IPS-18c (cell line): ENCODE measurements around the gene GIMAP7.
"Not testable (repeated sequence)": the region's sequence is repeated elsewhere in the genome, so short reads cannot be mapped to it uniquely, and the experiment has no call there.

Source experiments
- H3K4me3 ChIP-seq: 2 replicates; pipeline ENCODE4 v1.7.0; 2013; ENCODE audit warnings: low read depth, mild to moderate bottlenecking, low read length, moderate library complexity; ENCODE audit not compliant: insufficient read depth
- H3K9me3 ChIP-seq: one replicate; pipeline ENCODE4 v1.6.1; 2013; ENCODE audit warnings: mild to moderate bottlenecking, low read length, moderate library complexity; ENCODE audit not compliant: control insufficient read depth, insufficient read depth

GIMAP7 gene

DNA sequence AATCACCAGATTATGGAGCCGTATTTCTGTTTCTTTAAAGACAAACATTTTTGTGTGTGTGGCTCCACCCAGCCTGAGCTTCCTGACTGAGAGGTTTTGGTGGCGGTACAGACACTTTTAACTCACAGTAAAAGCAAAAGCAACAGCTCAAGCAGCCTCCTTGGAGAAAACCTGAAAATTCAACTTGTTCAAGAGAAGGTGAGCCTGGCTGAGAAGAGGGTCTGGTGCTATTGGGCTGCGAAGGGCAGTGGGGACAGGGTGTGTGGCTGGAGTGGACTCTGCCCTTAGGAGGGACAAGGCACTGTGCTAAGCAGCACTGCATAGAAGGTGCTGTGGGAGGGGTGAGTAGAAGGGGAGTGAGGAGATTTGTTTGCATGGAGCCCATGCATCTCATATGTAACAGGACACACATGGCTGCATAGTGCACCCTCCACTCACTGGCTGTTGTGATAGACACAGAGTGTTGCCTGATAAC is at the start of gene GIMAP7:
Gene GIMAP7, plus strand, starts transcription at position 125 of the 475 bp plus-strand sequence. CDS start 5,103 bp downstream, outside the sequence.
- H3K9me3 ChIP-seq: no peaks in the 10 kb centered on the region
- no peak within 1 kb of the TSS for H3K4me3 ChIP-seq

DNA sequence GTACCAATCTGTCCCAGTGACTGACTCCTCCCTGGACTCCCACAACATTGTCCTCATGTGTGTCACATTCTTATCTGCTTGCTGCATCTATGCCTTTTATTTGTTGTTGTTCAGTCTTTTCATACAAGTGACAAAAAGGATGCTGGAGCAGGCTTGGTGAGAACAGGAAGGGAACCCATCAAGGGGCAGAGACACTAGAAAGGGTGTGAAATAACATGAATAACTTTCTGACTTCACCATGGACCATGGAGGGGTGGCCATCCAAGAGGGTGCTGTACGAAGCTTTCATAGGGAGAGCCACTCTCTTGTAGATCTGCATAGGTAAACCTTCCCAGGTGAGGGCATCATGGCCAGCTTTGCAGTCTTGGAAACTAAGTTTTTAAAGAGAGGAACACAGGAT is 49.7 kb upstream of the GIMAP7 start:
- Histone ChIP-seq H3K4me3 (no peak overlapping the region), H3K9me3 (no peaks in the 10 kb centered on the region)

DNA sequence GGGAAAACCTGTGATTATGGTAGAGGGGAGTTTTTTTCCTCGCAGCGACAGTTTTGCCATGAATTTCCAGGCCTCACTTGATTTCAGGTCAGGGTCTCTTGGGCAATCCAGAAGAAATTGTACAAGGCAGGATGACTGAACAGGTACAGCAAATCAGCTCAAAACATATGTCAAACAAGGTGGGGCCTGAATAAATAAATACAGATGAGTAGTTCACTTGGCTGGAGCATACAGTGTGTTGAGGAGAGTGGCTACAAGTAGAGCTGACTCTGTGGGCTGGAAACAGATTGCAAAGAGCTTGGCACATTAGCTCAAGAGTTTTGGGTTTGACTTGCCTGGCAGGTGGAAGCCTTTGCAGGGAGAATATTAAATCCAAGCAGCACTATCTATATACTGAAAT is 49.3 kb upstream of the GIMAP7 start:
- H3K9me3 ChIP-seq: no peaks in the 10 kb centered on the region

DNA sequence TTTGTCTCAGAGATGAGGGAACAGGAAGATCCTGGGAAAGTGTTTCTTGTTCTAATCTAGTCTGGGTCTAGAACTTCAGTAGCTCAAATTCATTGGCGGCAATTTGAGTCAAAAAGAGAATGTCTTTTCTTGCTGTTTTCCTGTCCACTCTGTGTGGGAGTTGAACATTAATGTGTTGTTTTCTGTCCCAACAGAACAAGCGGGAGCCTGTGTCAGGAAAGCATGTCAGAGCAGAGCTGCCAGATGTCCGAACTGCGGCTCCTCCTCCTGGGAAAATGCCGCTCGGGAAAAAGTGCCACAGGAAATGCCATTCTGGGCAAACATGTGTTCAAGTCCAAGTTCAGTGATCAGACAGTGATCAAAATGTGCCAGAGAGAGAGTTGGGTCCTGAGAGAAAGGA is 48.2 kb upstream of the GIMAP7 start:
- Histone ChIP-seq H3K4me3 (no peak overlapping the region), H3K9me3 (no peaks in the 10 kb centered on the region)

More for the DNA sequence above, 49.3 kb upstream of the GIMAP7 start:
- no peak overlapping the region for H3K4me3 ChIP-seq

DNA sequence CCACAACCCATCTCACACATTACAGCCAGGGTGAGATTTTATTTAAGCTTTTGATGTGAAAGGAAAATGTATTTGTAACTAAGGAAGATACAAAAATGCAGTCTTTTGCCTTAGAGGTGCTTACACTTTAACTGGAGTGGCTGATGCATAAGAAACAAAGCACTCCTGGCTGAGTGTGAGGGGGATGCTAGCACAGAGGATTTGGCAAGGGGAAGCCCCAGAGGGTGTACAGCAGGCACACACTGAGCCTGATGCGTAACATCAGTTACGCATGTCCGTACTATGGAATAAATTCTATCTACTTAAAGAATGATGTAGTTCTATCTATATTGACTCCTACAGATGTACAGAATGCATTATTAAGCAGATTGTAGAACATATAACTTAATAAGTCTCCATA is 46.4 kb upstream of the GIMAP7 start:
- Histone ChIP-seq H3K4me3 (no peak overlapping the region), H3K9me3 (no peaks in the 10 kb centered on the region)

DNA sequence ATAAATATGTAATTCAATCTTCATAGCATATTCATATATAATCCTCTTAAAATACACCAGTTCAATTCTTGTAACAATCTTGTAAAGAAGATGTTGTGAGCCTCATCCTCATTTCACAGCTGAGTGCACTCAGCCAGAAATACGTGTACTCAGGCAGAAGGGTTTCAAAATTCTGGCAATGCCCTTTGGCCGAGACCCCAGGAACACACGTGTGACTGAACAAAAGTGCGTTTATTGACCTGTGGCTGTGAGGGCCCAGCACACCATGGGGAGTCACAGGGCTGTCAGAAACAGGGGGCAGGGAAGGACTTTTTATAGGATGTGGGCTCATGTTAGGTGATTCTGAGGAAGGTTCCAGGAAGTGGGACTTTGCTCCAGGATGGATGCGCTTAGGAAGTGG is 42.8 kb upstream of the GIMAP7 start:
- no peaks in the 10 kb centered on the region for H3K9me3 ChIP-seq
- H3K4me3 ChIP-seq: no peak overlapping the region

DNA sequence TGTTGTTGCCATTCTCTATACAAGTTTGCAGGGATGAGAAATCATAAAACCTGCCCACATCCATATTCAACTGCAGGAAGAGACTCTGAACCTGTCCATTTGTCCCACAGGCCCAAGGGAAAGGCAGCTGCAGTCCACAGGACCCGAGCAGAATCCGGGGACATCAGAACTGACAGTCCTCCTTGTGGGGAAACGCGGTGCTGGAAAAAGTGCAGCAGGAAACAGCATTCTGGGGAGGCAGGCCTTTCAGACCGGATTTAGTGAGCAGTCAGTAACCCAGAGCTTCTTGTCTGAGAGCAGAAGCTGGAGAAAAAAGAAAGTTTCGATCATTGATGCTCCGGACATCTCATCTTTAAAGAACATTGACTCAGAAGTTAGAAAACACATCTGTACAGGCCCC is 40.8 kb upstream of the GIMAP7 start:
- Histone ChIP-seq H3K4me3 (no peak overlapping the region), H3K9me3 (no peaks in the 10 kb centered on the region)

DNA sequence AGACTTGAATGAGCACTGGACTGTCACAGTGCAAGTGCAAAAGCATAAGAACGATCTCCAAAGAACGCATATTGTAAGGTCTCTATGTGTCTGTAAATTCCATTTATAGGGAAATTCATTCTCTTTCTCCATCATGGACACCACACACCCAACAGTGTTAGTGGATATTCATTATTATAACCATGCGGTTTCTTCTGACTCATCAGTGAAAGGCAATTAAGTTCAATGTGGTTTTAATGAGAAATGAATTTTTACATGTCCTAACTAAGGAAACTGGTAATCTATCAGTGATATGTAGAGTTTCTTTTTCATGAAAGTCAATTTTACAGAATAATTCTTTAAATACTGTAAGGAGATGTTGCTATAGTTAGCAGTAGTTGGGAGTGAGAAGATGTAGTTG is 38.4 kb upstream of the GIMAP7 start:
- Histone ChIP-seq H3K4me3 (no peak overlapping the region), H3K9me3 (no peaks in the 10 kb centered on the region)

DNA sequence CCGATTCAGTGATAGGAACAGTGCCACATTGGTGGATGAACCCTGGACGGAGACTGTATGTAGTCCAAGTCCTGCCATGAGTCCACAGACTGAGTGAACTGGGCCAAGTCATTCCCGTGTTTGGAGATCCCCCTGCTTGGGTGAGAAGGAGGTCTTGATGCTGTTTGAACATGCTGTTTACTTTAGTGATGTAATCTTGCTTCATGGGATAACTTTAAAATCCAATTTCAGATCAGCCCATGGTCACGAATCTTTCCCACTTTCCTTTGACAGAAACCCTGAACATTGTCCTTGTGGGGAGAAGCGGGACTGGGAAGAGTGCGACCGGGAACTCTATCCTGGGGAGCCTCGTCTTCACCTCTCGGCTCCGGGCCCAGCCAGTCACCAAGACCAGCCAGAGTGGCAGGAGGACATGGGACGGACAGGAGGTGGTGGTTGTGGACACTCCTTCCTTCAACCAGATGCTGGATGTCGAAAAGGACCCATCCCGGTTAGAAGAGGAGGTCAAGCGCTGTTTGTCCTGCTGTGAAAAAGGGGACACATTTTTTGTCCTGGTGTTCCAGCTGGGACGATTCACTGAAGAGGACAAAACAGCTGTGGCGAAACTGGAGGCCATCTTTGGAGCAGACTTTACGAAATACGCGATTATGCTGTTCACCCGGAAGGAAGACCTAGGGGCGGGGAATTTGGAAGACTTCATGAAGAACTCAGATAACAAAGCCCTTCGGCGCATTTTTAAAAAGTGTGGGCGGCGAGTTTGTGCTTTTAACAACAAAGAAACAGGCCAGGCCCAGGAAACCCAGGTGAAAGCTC is 37.6 kb upstream of the GIMAP7 start:
- Histone ChIP-seq H3K4me3 (no peak overlapping the region), H3K9me3 (no peaks in the 10 kb centered on the region)

DNA sequence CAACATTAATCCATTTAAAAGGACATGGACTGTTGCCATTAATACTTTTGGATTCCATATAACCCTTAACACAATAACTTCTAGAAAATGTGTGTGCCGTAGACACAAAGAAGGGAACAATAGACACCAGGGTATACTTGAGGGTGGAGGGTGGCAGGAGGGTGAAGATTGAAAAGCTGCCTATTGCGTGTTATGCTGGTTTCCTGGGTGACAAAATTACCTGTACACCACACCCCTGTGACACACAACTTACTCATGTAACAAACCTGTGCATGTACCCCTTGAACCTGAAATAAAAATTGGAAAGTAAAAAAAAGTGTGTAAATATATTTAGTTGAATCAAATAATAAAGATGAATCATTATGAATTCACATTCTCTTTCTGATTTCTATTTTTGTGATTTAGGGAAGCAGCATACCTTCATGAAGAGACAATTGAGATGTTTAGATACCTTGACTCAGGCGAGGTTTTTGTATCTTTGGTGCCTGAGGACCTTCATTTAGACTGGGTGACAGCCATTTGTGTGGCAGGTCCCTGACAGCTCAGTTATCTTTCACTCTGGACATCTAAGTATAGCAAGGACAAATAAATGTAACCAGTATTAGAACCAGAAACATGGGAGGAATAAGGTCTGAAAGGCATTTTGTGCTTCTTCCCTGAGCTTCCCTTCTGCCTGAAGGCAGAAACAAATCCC is 35.5 kb upstream of the GIMAP7 start:
- Histone ChIP-seq H3K4me3 (no peak overlapping the region), H3K9me3 (no peaks in the 10 kb centered on the region)

DNA sequence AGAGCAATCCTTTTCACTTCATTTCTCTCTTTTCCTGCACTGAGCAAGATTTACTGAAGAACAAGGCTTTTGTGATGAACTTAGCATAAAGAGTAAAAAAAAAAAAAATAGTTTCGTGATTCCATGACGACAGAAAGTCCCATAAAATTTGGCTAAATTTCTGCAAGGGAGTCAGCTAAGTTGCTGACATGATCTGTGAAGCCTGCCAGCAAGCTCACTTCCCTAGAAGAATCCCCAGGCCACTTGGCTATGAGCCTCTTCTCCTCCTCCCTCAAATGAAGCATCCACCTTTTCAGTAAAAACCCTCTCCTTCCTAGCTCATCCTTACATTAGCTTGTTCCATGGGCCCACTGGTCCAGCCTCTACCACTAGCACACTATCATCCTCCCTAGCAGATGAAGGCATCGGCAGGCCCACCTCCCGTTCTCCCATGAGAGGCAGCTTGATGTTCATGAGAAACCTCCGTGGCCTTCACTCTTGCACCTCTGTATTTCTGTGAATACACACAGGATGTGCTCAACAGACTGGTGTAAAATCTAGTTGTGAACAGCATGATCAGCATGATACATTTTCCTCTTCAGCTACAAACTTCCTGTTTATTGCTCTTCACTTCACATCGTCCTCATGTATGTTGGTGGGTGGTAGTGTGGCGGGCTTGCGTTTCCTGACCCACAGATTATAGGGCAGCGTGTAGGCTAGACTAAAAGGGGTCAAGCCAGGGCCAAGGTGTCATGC is 33.3 kb upstream of the GIMAP7 start:
- Histone ChIP-seq H3K4me3 (no peak overlapping the region), H3K9me3 (no peaks in the 10 kb centered on the region)

DNA sequence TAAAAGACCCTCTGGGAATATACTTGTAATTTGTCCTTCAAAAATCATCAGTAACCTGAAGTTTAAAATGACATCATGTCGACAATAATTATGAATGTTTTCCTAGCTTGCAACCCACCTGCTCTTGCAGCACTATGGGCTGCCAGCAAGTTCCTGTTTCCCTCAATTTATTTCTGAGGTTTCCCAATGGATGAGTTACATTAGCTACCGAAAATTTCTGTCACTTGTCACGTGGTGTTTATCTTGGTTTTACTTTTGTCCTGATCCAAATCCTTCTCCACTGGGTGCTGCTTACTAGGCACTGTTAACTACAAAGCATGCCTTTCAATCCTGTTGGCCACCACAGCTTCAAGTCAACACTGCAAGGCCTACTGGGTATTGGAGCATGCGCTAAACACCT is 32.8 kb upstream of the GIMAP7 start:
- H3K9me3 ChIP-seq: no peaks in the 10 kb centered on the region
- H3K4me3 ChIP-seq: no peak overlapping the region

DNA sequence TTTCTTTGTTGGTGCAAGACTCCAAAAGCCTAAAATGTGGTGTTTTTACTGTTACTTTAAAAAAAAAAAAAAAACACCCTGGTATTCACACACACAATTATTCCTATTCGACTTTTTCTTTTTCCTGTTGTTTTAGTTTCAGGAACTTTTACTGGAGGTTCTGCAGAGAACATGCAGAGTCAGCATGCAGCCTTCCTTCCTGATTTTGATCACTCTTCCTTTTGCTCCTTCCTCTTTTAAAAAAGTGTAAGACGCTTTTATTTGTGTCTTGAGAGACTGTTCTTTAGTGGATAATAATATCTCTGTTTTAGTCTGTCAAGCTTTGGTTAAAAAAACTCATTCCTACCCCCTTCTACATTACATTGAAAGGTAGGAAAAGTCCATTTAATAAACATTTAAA is 31.2 kb upstream of the GIMAP7 start:
- H3K9me3 ChIP-seq, H3K4me3 ChIP-seq: not testable (repeated sequence)

DNA sequence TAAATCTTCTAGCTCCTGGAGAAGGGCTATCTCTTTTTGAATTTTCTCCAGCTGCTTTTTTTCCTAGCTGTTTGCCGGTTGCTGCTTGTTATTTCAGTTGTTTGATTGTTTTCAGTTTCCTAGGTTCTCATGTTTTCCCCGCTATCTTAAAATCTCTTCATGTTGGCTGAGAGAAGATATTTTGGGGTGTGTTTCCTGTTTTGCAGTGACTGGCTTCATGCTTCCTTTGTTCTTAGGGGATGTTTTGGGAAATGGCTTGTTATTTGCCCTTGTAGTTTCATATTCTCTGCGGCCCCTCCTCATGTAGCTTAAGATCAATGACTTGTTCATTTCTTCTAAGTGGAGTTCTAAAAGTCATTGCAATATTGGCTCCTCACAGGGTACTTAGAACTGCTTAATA is 30.6 kb upstream of the GIMAP7 start:
- H3K4me3 ChIP-seq, H3K9me3 ChIP-seq: not testable (repeated sequence)

DNA sequence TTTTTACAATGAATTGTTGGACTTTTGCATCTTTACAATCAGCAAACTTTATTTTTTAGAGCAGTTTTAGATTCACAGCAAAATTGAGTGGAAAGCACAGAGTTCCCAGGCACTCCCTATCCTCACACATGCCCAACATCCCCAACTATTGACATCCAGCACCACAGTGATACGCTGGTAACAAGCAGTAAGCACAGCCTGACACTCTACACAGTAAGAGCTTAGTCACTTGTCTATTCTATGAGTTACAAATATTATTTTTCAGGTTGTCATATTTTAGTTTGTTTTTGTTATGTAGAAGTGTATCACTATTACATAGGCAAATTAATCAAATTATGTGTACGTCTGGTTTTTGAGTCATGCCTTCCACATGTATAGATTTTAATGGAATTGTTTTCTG is 27.0 kb upstream of the GIMAP7 start:
- H3K4me3 ChIP-seq: no peak overlapping the region
- H3K9me3 ChIP-seq: no peaks in the 10 kb centered on the region

DNA sequence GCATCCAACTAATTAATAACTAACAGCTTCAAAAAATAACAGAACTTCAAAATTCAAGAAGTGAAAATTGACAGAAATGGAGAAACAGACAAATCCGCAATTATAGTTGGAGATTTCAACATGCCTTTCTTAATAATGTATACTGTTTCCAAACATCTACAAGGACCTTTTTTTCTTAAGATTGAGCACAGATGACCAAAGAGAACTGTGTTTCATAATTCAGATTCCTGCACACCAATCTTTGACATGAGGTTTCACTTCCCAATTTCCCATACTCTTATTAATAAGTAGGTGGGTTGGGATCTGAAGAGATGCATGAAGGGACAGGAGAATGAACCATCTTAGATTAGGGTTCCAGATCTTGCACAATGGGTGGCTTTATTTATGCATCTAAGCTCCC is 24.9 kb upstream of the GIMAP7 start:
- no peak overlapping the region for H3K4me3 ChIP-seq

DNA sequence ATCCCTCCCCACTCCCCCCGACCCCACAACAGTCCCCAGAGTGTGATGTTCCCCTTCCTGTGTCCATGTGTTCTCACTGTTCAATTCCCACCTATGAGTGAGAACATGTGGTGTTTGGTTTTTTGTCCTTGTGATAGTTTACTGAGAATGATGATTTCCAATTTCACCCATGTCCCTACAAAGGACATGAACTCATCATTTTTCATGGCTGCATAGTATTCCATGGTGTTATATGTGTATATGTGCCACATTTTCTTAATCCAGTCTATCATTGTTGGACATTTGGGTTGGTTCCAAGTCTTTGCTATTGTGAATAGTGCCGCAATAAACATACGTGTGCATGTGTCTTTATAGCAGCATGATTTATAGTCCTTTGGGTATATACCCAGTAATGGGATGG is 21.2 kb upstream of the GIMAP7 start:
- not testable (repeated sequence) for H3K9me3 ChIP-seq, H3K4me3 ChIP-seq

More for the DNA sequence above, 24.9 kb upstream of the GIMAP7 start:
- no peaks in the 10 kb centered on the region for H3K9me3 ChIP-seq

DNA sequence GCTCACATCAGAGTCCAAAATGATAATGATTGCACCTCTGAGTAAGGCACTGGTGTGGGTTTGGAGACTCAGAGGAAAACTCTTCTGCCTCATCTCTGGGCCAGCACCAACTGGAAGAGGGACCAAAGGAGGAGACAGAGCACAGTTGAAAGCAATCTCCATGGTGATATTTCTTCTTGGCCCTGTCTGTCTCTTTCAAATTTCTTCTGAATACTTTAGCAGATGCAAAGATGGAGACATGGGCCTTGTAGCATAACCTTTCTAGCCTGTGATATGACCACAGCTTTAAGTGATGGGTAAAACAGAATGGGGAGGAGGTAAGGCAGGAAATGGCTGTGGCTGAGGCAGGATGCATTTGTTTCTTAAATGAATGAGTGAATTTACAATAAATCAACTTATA is 12.2 kb upstream of the GIMAP7 start:
- no peak overlapping the region for H3K4me3 ChIP-seq
- H3K9me3 ChIP-seq: no peaks in the 10 kb centered on the region
